GM04504 (cell line): ENCODE results near the gene DDIT4L.
"Not testable (repeated sequence)": the region's sequence is repeated elsewhere in the genome, so short reads cannot be mapped to it uniquely, and the experiment has no call there.

Source experiments
- DNase-seq: peaks from one replicate; pipeline ENCODE4 v3.0.0-alpha.2; 2012; ENCODE audit warnings: low read depth

Gene DDIT4L

GRCh38 chr4:100189820-100190642 lies at the start of gene DDIT4L:
Gene DDIT4L, minus strand, starts transcription at chr4:100190468. Its CDS starts 485 bp downstream, at chr4:100189983.
- peak; percentile 15 for DNase-seq

- no peak for DNase-seq
These were observed 49.7 kb upstream of the DDIT4L start for GRCh38 chr4:100240008-100240407.

- no peak for DNase-seq
These were observed 34.5 kb upstream of the DDIT4L start for GRCh38 chr4:100224721-100225120.

GRCh38 chr4:100224160-100224559 lies 33.9 kb upstream of the DDIT4L start:
- DNase-seq: no peak

GRCh38 chr4:100208964-100209363 lies 18.7 kb upstream of the DDIT4L start:
- DNase-seq: no peak

- no peak for DNase-seq
These were observed 18.2 kb upstream of the DDIT4L start for GRCh38 chr4:100208459-100208858.

GRCh38 chr4:100206850-100207249 lies 16.6 kb upstream of the DDIT4L start:
- DNase-seq: no peak

- DNase-seq: no peak
These were observed 7.8 kb upstream of the DDIT4L start for GRCh38 chr4:100198061-100198460.

GRCh38 chr4:100196388-100197071 lies 6.3 kb upstream of the DDIT4L start:
- DNase-seq: not testable (repeated sequence)

GRCh38 chr4:100190643-100191600 lies 654 bp upstream of the DDIT4L start:
- DNase-seq: peak; percentile 23

- no peak for DNase-seq
These were observed 1.4 kb downstream of the DDIT4L start for GRCh38 chr4:100188829-100189228.

- no peak for DNase-seq
These were observed 2.5 kb downstream of the DDIT4L start for GRCh38 chr4:100187781-100188180.

- DNase-seq: no peak
These were observed 5.5 kb downstream of the DDIT4L start for GRCh38 chr4:100184787-100185186.

GRCh38 chr4:100177855-100178254 lies 12.4 kb downstream of the DDIT4L start:
- DNase-seq: no peak

- DNase-seq: no peak
These were observed 13.1 kb downstream of the DDIT4L start for GRCh38 chr4:100177126-100177525.

- DNase-seq: no peak
These were observed 14.4 kb downstream of the DDIT4L start for GRCh38 chr4:100175858-100176257.

GRCh38 chr4:100174985-100175383 lies 15.3 kb downstream of the DDIT4L start:
- DNase-seq: no peak

- no peak for DNase-seq
These were observed 19.3 kb downstream of the DDIT4L start for GRCh38 chr4:100170986-100171385.

GRCh38 chr4:100169491-100170485 lies 20.5 kb downstream of the DDIT4L start:
- DNase-seq: no peak

GRCh38 chr4:100168521-100168920 lies 21.7 kb downstream of the DDIT4L start:
- peak; percentile 31 for DNase-seq
